ENCODE measurements around the gene RELB.

The RELB gene

GRCh38 chr19:45049073-45049736, 47.9 kb downstream of the RELB start:
- peaks cover 43% of the 10 kb centered on the region; the same call in 1 of the 2 replicates for H3K36me3 ChIP-seq (ENCODE audit: insufficient read depth, low read length)
- no peak for TF ChIP-seq EZH2phosphoT487 (IDR thresholded peaks at IDR 0.05; ENCODE audit: borderline replicate concordance)
- TF ChIP-seq CTCF (conservative IDR thresholded peaks at IDR 0.05; ENCODE audit: low read length): no peak
- H3K4me2 ChIP-seq (ENCODE audit: low read depth, low read length, poor library complexity, severe bottlenecking): no peak overlapping the region
- H2AFZ ChIP-seq (ENCODE audit: low read length): no peak overlapping the region
- H3K27me3 ChIP-seq (ENCODE audit: insufficient read depth, low read length, poor library complexity, severe bottlenecking): no peaks in the 10 kb centered on the region
- H3K9me3 ChIP-seq (ENCODE audit: insufficient read depth, low read depth, low read length): no peaks in the 10 kb centered on the region
- no peaks in the 10 kb centered on the region for H3K9me2 ChIP-seq (replicated peaks; ENCODE audit: low read depth, low read length)
- H3K9ac ChIP-seq (ENCODE audit: low read depth, low read length, poor library complexity, severe bottlenecking): no peak overlapping the region
- no peaks in the 10 kb centered on the region for H3K4me1 ChIP-seq (ENCODE audit: insufficient read depth, low read length, poor library complexity, severe bottlenecking)
- peaks cover 51% of the 10 kb centered on the region for H4K20me1 ChIP-seq (ENCODE audit: insufficient read depth, low read length, poor library complexity, severe bottlenecking)
- H3F3A ChIP-seq (ENCODE audit: low read depth): no peaks in the 10 kb centered on the region
- peaks cover 74% of the 10 kb centered on the region for H3K79me2 ChIP-seq (ENCODE audit: insufficient read depth, low read length)
- no peak overlapping the region for H3K4me3 ChIP-seq (ENCODE audit: low read length, poor library complexity, severe bottlenecking)

- Histone ChIP-seq H3K36me3 (ENCODE audit: insufficient read depth, low read length) (peaks cover 43% of the 10 kb centered on the region; the same call in 1 of the 2 replicates), H3K79me2 (ENCODE audit: insufficient read depth, low read length) (peaks cover 66% of the 10 kb centered on the region), H3K4me1 (ENCODE audit: insufficient read depth, low read length, poor library complexity, severe bottlenecking) (no peaks in the 10 kb centered on the region), H3F3A (ENCODE audit: low read depth) (no peaks in the 10 kb centered on the region), H3K9me2 (replicated peaks; ENCODE audit: low read depth, low read length) (no peaks in the 10 kb centered on the region), H2AFZ (ENCODE audit: low read length) (no peak overlapping the region), H3K27me3 (ENCODE audit: insufficient read depth, low read length, poor library complexity, severe bottlenecking) (no peaks in the 10 kb centered on the region), H3K4me3 (ENCODE audit: low read length, poor library complexity, severe bottlenecking) (no peak overlapping the region), H3K9me3 (ENCODE audit: insufficient read depth, low read depth, low read length) (no peaks in the 10 kb centered on the region), H4K20me1 (ENCODE audit: insufficient read depth, low read length, poor library complexity, severe bottlenecking) (peaks cover 43% of the 10 kb centered on the region), H3K9ac (ENCODE audit: low read depth, low read length, poor library complexity, severe bottlenecking) (no peak overlapping the region), H3K4me2 (ENCODE audit: low read depth, low read length, poor library complexity, severe bottlenecking) (no peak overlapping the region)
- no peak for TF ChIP-seq CTCF (conservative IDR thresholded peaks at IDR 0.05; ENCODE audit: low read length)
- no peak for TF ChIP-seq EZH2phosphoT487 (IDR thresholded peaks at IDR 0.05; ENCODE audit: borderline replicate concordance)
These were observed 48.8 kb downstream of the RELB start for GRCh38 chr19:45050036-45050435.

GRCh38 chr19:45051929-45052579, 50.8 kb downstream of the RELB start:
- Histone ChIP-seq H3K27me3 (ENCODE audit: insufficient read depth, low read length, poor library complexity, severe bottlenecking) (no peaks in the 10 kb centered on the region), H3K79me2 (ENCODE audit: insufficient read depth, low read length) (peaks cover 46% of the 10 kb centered on the region), H3K9ac (ENCODE audit: low read depth, low read length, poor library complexity, severe bottlenecking) (no peak overlapping the region), H2AFZ (ENCODE audit: low read length) (no peak overlapping the region), H3K4me3 (ENCODE audit: low read length, poor library complexity, severe bottlenecking) (no peak overlapping the region), H3K4me2 (ENCODE audit: low read depth, low read length, poor library complexity, severe bottlenecking) (no peak overlapping the region), H3F3A (ENCODE audit: low read depth) (no peaks in the 10 kb centered on the region), H3K9me2 (replicated peaks; ENCODE audit: low read depth, low read length) (no peaks in the 10 kb centered on the region), H3K9me3 (ENCODE audit: insufficient read depth, low read depth, low read length) (no peaks in the 10 kb centered on the region), H3K36me3 (ENCODE audit: insufficient read depth, low read length) (peaks cover 52% of the 10 kb centered on the region; the same call in 1 of the 2 replicates), H4K20me1 (ENCODE audit: insufficient read depth, low read length, poor library complexity, severe bottlenecking) (peaks cover 27% of the 10 kb centered on the region), H3K4me1 (ENCODE audit: insufficient read depth, low read length, poor library complexity, severe bottlenecking) (no peaks in the 10 kb centered on the region)
- TF ChIP-seq EZH2phosphoT487 (IDR thresholded peaks at IDR 0.05; ENCODE audit: borderline replicate concordance) (no peak), CTCF (conservative IDR thresholded peaks at IDR 0.05; ENCODE audit: low read length) (no peak)

All from Loucy (cell line).